H1 (cell line): ENCODE measurements around the gene ADAMTS16. TPM values are rescaled to one million over a fixed set of nuclear protein-coding genes. Genes with fewer than 3 reads are reported as not detected.

ENCODE experiments used
- CTCF ChIA-PET: fragments of 300-600 bp; sonication (Branson Sonifier 250); formaldehyde crosslinking; loops from one replicate; lab custom pipeline; 2021; ENCODE audit not compliant: partially characterized antibody; lab: Charles Lee
- POLR2A ChIA-PET: fragments of 300-600 bp; sonication (Branson Sonifier 250); formaldehyde crosslinking; loops from one replicate; lab custom pipeline; 2021; ENCODE audit warnings: inconsistent platforms; ENCODE audit not compliant: partially characterized antibody; lab: Charles Lee
- DNase-seq, 2 experiments: peaks; one replicate each; pipeline versions ENCODE4 v3.0.0 to v3.0.0-alpha.2; 2010 to 2022; ENCODE audit warnings: low spot score in 2 of 2, low read depth in 1 of 2, mixed read lengths in 1 of 2
- FAIRE-seq: peaks from 2 replicates; lab custom pipeline; 2011; peaks lifted over from hg19 to GRCh38; lab: Jason Lieb, UNC
- H2AFZ ChIP-seq: 2 replicates; pipeline ENCODE4 v1.8.1; 2012; ENCODE audit warnings: low read length, inconsistent platforms
- H2AK5ac ChIP-seq: 2 replicates; pipeline ENCODE4 v1.6.1; 2013; ENCODE audit warnings: low read depth, low read length
- H2BK120ac ChIP-seq: replicated peaks from 2 replicates; pipeline ENCODE3; 2013; ENCODE audit warnings: low read depth, low read length, inconsistent platforms
- H2BK12ac ChIP-seq: 2 replicates; pipeline ENCODE4 v1.6.1; 2013; ENCODE audit warnings: low read depth, low read length
- H2BK15ac ChIP-seq: 2 replicates; pipeline ENCODE4 v1.6.1; 2013; ENCODE audit warnings: low read length
- H2BK20ac ChIP-seq: 2 replicates; pipeline ENCODE4 v1.6.1; 2013; ENCODE audit warnings: low read length
- H2BK5ac ChIP-seq: 2 replicates; pipeline ENCODE4 v1.6.1; 2013; ENCODE audit warnings: low read depth, low read length
- H3K14ac ChIP-seq: 2 replicates; pipeline ENCODE4 v1.6.1; 2013; ENCODE audit warnings: inconsistent platforms; ENCODE audit not compliant: insufficient read length
- H3K18ac ChIP-seq: 2 replicates; pipeline ENCODE4 v1.6.1; 2013; ENCODE audit warnings: low read length; ENCODE audit errors: extremely low read depth
- H3K23ac ChIP-seq: 2 replicates; pipeline ENCODE4 v1.6.1; 2013; ENCODE audit warnings: inconsistent platforms; ENCODE audit not compliant: insufficient read length
- H3K23me2 ChIP-seq: 2 replicates; pipeline ENCODE4 v1.6.1; 2013; ENCODE audit warnings: low read depth, low read length
- H3K27ac ChIP-seq: 2 replicates; pipeline ENCODE4 v1.6.1; 2011; ENCODE audit warnings: low read depth, low read length, inconsistent platforms
- H3K27me3 ChIP-seq, 4 experiments: replicated peaks in 1 of 4; 1 replicate in 1 of 4; 2 replicates in 3 of 4; pipeline versions ENCODE4 v1.6.1 to v1.8.1; 2011 to 2013; ENCODE audit warnings: low read length in 3 of 4, mild to moderate bottlenecking in 3 of 4, inconsistent platforms in 2 of 4, mixed read lengths in 2 of 4, moderate library complexity in 1 of 4; ENCODE audit not compliant: control insufficient read depth in 3 of 4, insufficient read depth in 3 of 4; ENCODE audit errors: extremely low read depth in 1 of 4
- H3K36me3 ChIP-seq, 4 experiments: 2 replicates each; pipeline versions ENCODE4 v1.6.1 to v1.8.1; 2011 to 2013; ENCODE audit warnings: mild to moderate bottlenecking in 4 of 4, low read length in 3 of 4, moderate library complexity in 2 of 4, control low read depth in 1 of 4, inconsistent platforms in 1 of 4; ENCODE audit not compliant: insufficient read depth in 4 of 4, control insufficient read depth in 2 of 4
- H3K4ac ChIP-seq: replicated peaks from 2 replicates; pipeline ENCODE3; 2013; ENCODE audit warnings: low read length, low read depth, mixed read lengths, inconsistent platforms; ENCODE audit not compliant: insufficient read length
- H3K4me1 ChIP-seq, 4 experiments: replicated peaks in 1 of 4; 1 replicate in 1 of 4; 2 replicates in 3 of 4; pipeline versions ENCODE4 v1.6.1 to v1.8.1; 2011 to 2013; ENCODE audit warnings: low read length in 3 of 4, inconsistent platforms in 2 of 4, mixed read lengths in 1 of 4; ENCODE audit not compliant: insufficient read depth in 4 of 4, control insufficient read depth in 3 of 4
- H3K4me2 ChIP-seq, 2 experiments: 2 replicates each; pipeline versions ENCODE4 v1.6.1 to v1.8.1; 2011 to 2013; ENCODE audit warnings: low read depth in 2 of 2, low read length in 2 of 2, control low read depth in 1 of 2, inconsistent platforms in 1 of 2, mild to moderate bottlenecking in 1 of 2; ENCODE audit not compliant: insufficient read depth in 1 of 2
- H3K4me3 ChIP-seq, 4 experiments: fragments of 200-600, 300-600 bp in 1 of 4; sonication (generic), shearing (Covaris generic), sonication (Bioruptor Twin) in 1 of 4; 2 replicates each; pipeline versions ENCODE4 v1.5.1 to v1.8.1; 2011 to 2016; ENCODE audit warnings: low read length in 4 of 4, low read depth in 3 of 4, control low read depth in 2 of 4, inconsistent platforms in 2 of 4, mild to moderate bottlenecking in 2 of 4, mixed read lengths in 1 of 4, moderate library complexity in 1 of 4; ENCODE audit not compliant: insufficient read depth in 2 of 4; ENCODE audit errors: extremely low read depth in 1 of 4
- H3K56ac ChIP-seq: replicated peaks from 2 replicates; pipeline ENCODE3; 2013; ENCODE audit warnings: low read depth, mild to moderate bottlenecking, mixed read lengths, low read length, inconsistent platforms; ENCODE audit not compliant: insufficient read length
- H3K79me1 ChIP-seq: 2 replicates; pipeline ENCODE4 v1.6.1; 2013; ENCODE audit warnings: low read depth, low read length, control low read depth
- H3K79me2 ChIP-seq, 2 experiments: 2 replicates each; pipeline versions ENCODE4 v1.6.1 to v1.8.1; 2012 to 2013; ENCODE audit warnings: low read length in 2 of 2, mild to moderate bottlenecking in 2 of 2, inconsistent platforms in 1 of 2; ENCODE audit not compliant: insufficient read depth in 2 of 2, control insufficient read depth in 1 of 2
- H3K9ac ChIP-seq, 4 experiments: replicated peaks in 1 of 4; 1 replicate in 1 of 4; 2 replicates in 3 of 4; pipeline versions ENCODE4 v1.6.1 to v1.8.1; 2011 to 2013; ENCODE audit warnings: low read depth in 3 of 4, low read length in 3 of 4, control low read depth in 2 of 4, mild to moderate bottlenecking in 2 of 4, moderate library complexity in 2 of 4, inconsistent platforms in 1 of 4; ENCODE audit errors: extremely low read depth in 1 of 4
- H3K9me3 ChIP-seq, 2 experiments: 2 replicates each; pipeline versions ENCODE4 v1.6.1 to v1.8.1; 2012 to 2013; ENCODE audit warnings: mild to moderate bottlenecking in 2 of 2, moderate library complexity in 2 of 2, control low read depth in 1 of 2, inconsistent platforms in 1 of 2, low read depth in 1 of 2, low read length in 1 of 2, mixed read lengths in 1 of 2; ENCODE audit not compliant: insufficient read depth in 2 of 2
- H4K20me1 ChIP-seq, 2 experiments: replicated peaks in 1 of 2; 2 replicates each; pipeline versions ENCODE3 to v1.8.1; 2011 to 2013; ENCODE audit warnings: inconsistent platforms in 2 of 2, low read length in 2 of 2, mild to moderate bottlenecking in 1 of 2; ENCODE audit not compliant: insufficient read depth in 2 of 2, control insufficient read depth in 1 of 2
- H4K5ac ChIP-seq: 2 replicates; pipeline ENCODE4 v1.6.1; 2013; ENCODE audit warnings: low read length, low read depth, mixed read lengths, inconsistent platforms; ENCODE audit not compliant: insufficient read length
- H4K8ac ChIP-seq: 2 replicates; pipeline ENCODE4 v1.8.0; 2013; ENCODE audit warnings: mild to moderate bottlenecking, moderate library complexity, low read length, inconsistent platforms; ENCODE audit not compliant: insufficient read depth; ENCODE audit errors: extremely low read depth
- H4K91ac ChIP-seq: replicated peaks from 2 replicates; pipeline ENCODE3; 2013; ENCODE audit warnings: low read length, mixed read lengths, inconsistent platforms; ENCODE audit not compliant: insufficient read length
- BCL11A ChIP-seq, 2 experiments: IDR thresholded peaks; one replicate each; pipeline ENCODE4 v1.6.1; 2011; ENCODE audit warnings: low read depth in 2 of 2, low read length in 2 of 2, mild to moderate bottlenecking in 2 of 2
- BRCA1 ChIP-seq: IDR thresholded peaks from 2 replicates; pipeline ENCODE4 v1.6.1; 2012; ENCODE audit warnings: low read depth, low read length, improper control_type of control experiment
- CEBPB ChIP-seq: IDR thresholded peaks from 2 replicates; pipeline ENCODE4 v1.6.1; 2012; ENCODE audit warnings: low read depth, low read length
- CHD2 ChIP-seq: IDR thresholded peaks from 2 replicates; pipeline ENCODE4 v1.6.1; 2012; ENCODE audit warnings: low read length, improper control_type of control experiment
- HDAC6 ChIP-seq: IDR thresholded peaks from one replicate; pipeline ENCODE4 v1.7.1; 2012; ENCODE audit warnings: low read depth, mild to moderate bottlenecking, inconsistent platforms, low read length, moderate library complexity
- JUN ChIP-seq: IDR thresholded peaks from 2 replicates; pipeline ENCODE4 v1.6.1; 2011; ENCODE audit warnings: low read depth, mild to moderate bottlenecking, improper control_type of control experiment, low read length
- JUND ChIP-seq: IDR thresholded peaks from 2 replicates; pipeline ENCODE4 v1.6.1; 2011; ENCODE audit warnings: mild to moderate bottlenecking, improper control_type of control experiment, low read length
- KDM1A ChIP-seq: fragments of 200-600, 300-600 bp; sonication (generic); IDR thresholded peaks from 2 replicates; pipeline ENCODE4 v1.7.1; 2016; ENCODE audit warnings: mild to moderate bottlenecking, low read length, borderline replicate concordance
- KDM4A ChIP-seq: IDR thresholded peaks from one replicate; pipeline ENCODE4 v1.7.1; 2012; ENCODE audit warnings: low read depth, mild to moderate bottlenecking, moderate library complexity, low read length, inconsistent platforms; ENCODE audit not compliant: severe bottlenecking
- RBBP5 ChIP-seq: IDR thresholded peaks from 2 replicates; pipeline ENCODE4 v1.7.1; 2012; ENCODE audit warnings: low read depth, mild to moderate bottlenecking, inconsistent platforms, low read length, moderate library complexity, borderline replicate concordance
- SAP30 ChIP-seq: fragments of 300-600 bp; sonication (generic); IDR thresholded peaks from 2 replicates; pipeline ENCODE4 v1.7.1; 2012; ENCODE audit warnings: low read length, moderate library complexity, mild to moderate bottlenecking, inconsistent platforms; ENCODE audit not compliant: insufficient read depth, insufficient replicate concordance
- SIX5 ChIP-seq: IDR thresholded peaks from 2 replicates; pipeline ENCODE4 v1.6.1; 2011; ENCODE audit warnings: mild to moderate bottlenecking, low read depth, low read length
- SP4 ChIP-seq: IDR thresholded peaks from 2 replicates; pipeline ENCODE4 v1.6.1; 2012; ENCODE audit warnings: low read length, inconsistent platforms
- TBP ChIP-seq: IDR thresholded peaks from 2 replicates; pipeline ENCODE4 v1.6.1; 2011; ENCODE audit warnings: low read depth, low read length, improper control_type of control experiment
- YY1 ChIP-seq: IDR thresholded peaks from 2 replicates; pipeline ENCODE4 v1.6.1; 2011; ENCODE audit warnings: low read depth, mild to moderate bottlenecking, low read length
- ZNF274 ChIP-seq: IDR thresholded peaks from 2 replicates; pipeline ENCODE4 v1.7.0; 2012; ENCODE audit warnings: low read length, borderline replicate concordance; ENCODE audit errors: extremely low read depth
- WGBS, 2 experiments: shearing (Covaris generic) in 1 of 2; methylation state at CpG; one replicate each; pipeline versions ENCODE4 v1.1.6 to v1.1.7; 2013 to 2015; ENCODE audit warnings: low lambda C conversion rate in 2 of 2, mixed read lengths in 2 of 2, inconsistent platforms in 1 of 2, low coverage in 1 of 2, missing lambda C conversion rate in 1 of 2; ENCODE audit not compliant: insufficient replicate concordance in 2 of 2, insufficient coverage in 1 of 2, insufficient read length in 1 of 2; ENCODE audit errors: extremely low coverage in 1 of 2, missing lambda C conversion rate in 1 of 2; 5-methylcytosine and 5-hydroxymethylcytosine counted together
- polyA plus RNA-seq, 7 experiments: library from polyadenylated mRNA; depleted of rRNA in 3 of 7; stranded (reverse) in 5 of 7; unstranded in 2 of 7; fragments of >200 nt in 5 of 7; fragments of 200-250 nt in 2 of 7; gene quantifications; 1 replicate in 5 of 7; 2 replicates in 1 of 7; 4 replicates in 1 of 7; pipeline versions ENCODE4 v1.2.1 to v1.2.3, GENCODE V29; 2011 to 2013; ENCODE audit warnings: missing spikeins in 2 of 7, mixed read lengths in 2 of 7
- total RNA-seq: library from RNA; stranded (reverse); fragmentation: NEBNext Ultra II Directional; extraction: Animal tissue kit (Norgen Biotek cat#: 25700); gene quantifications from 2 replicates; pipeline ENCODE4 v1.2.1, GENCODE V29; 2021

Gene ADAMTS16
- total and polyA plus RNA-seq, 2 of the 8 experiments (the other 6 are each of a cell fraction or from before 2014, with no cell fraction given) = 3.7 to 16.0 TPM

- Histone ChIP-seq H2BK120ac (no peak overlapping the region), H2AK5ac (no peak overlapping the region), H3K4me2 (no peak overlapping the region), H2BK20ac (no peak overlapping the region), H3K4me3 (no peak overlapping the region), H3K36me3 (no peaks in the 10 kb centered on the region; a peak in 3 of 8 replicates), H4K8ac (no peak overlapping the region), H3K4ac (no peak overlapping the region), H2BK12ac (no peak overlapping the region), H3K23me2 (no peaks in the 10 kb centered on the region), H3K56ac (no peak overlapping the region), H2AFZ (no peak overlapping the region), H4K91ac (no peak overlapping the region), H3K18ac (no peak overlapping the region), H3K9me3 (no peaks in the 10 kb centered on the region), H3K14ac (no peak overlapping the region), H3K4me1 (no peaks in the 10 kb centered on the region), H3K27me3 (no peaks in the 10 kb centered on the region), H4K20me1 (no peaks in the 10 kb centered on the region), H3K79me1 (no peaks in the 10 kb centered on the region), H3K9ac (no peak overlapping the region), H2BK5ac (no peak overlapping the region), H4K5ac (no peak overlapping the region), H3K79me2 (no peaks in the 10 kb centered on the region), H2BK15ac (no peak overlapping the region), H3K27ac (no peak overlapping the region), H3K23ac (no peak overlapping the region)
- FAIRE-seq (no peak), DNase-seq (no peak)
- CTCF ChIA-PET = no interaction called here
- no peak for TF ChIP-seq SAP30
- no peak for TF ChIP-seq JUN
- TF ChIP-seq SP4 = no peak
- TF ChIP-seq JUND = no peak
- TF ChIP-seq KDM4A = no peak
- TF ChIP-seq BCL11A (IDR thresholded peaks at IDR 0.05; ENCODE audit: low read depth in 2 of 2, low read length in 2 of 2) = no peak
- TF ChIP-seq HDAC6 = no peak
- TF ChIP-seq SIX5 = no peak
- no peak for TF ChIP-seq ZNF274
- no peak for TF ChIP-seq KDM1A
- TF ChIP-seq YY1 = no peak
- no peak for TF ChIP-seq BRCA1
- TF ChIP-seq CEBPB = no peak
- no peak for TF ChIP-seq RBBP5
- no peak for TF ChIP-seq CHD2
- TF ChIP-seq TBP = no peak
- WGBS, 2 experiments = 92% methylated on average over 8 of the region's 8 CpGs; no CpG with 5 or more reads in 1 of the 2 experiments
- POLR2A ChIA-PET = no interaction called here
Measured at GRCh38 chr5:5240234-5240633, 100.1 kb downstream of the ADAMTS16 start.
